Smooth muscle cell of the brain vasculature (primary cell): ENCODE data around the gene LILRA1.
"Not testable (repeated sequence)": the region's sequence is repeated elsewhere in the genome, so short reads cannot be mapped to it uniquely, and the experiment has no call there.

Experiments used
- DNase-seq: peaks from one replicate; pipeline ENCODE4 v3.0.0-alpha.2; 2012; ENCODE audit warnings: low read depth, low spot score

Gene LILRA1

DNA sequence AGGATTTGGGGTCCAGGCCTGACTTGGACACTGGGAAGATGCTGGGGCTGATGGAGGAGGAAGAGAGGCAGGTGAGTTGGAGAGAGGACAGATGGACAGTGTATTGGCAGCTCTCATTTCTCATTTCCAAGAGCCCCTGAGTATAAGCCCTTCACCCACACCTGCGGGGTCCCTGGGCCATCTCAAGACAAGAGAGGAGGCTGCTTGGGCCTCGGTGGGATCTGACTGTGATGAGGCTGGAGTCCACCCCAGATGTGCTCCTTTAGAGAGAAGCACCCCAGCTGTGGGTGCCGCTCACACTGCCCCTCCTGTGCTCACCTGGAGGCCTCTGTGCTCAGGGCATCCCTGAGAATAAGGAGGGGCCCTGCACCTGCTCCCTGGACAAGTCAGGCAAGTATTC is 16.1 kb upstream of the LILRA1 start:
- no peak for DNase-seq

DNA sequence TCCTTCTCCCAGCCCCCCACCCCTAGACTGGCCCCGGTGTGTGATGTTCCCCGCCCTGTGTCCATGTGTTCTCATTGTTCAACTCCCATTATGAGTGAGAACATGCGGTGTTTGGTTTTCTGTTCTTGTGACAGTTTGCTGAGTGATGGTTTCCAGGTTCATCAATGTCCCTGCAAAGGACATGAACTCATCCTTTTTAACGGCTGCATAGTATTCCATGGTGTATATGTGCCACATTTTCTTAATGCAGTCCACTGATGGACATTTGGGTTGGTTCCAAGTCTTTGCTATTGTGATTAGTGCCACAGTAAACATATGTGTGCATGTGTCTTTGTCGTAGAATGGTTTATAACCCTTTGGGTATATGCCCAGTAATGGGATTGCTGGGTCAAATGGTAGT is 15.2 kb upstream of the LILRA1 start:
- not testable (repeated sequence) for DNase-seq

DNA sequence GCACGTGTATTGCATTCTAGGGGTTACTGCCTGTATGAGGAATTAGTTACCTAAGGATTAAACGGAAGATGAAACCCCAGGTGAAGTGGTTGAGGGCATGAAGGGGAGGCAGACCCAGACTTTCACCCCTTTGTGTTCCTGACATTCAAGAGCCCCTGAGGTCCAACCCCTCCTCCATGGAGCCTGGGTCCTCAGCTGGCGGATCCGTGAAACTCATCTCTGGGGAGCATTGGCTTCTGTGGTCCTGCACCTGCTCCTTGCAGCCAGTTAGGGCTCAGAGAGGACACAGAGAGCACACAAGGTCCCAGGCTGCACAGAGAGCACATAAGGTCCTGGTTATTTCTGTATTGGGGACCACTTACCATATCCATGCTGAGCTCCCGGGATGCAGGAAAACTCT is 7.0 kb upstream of the LILRA1 start:
- DNase-seq, result no peak

DNA sequence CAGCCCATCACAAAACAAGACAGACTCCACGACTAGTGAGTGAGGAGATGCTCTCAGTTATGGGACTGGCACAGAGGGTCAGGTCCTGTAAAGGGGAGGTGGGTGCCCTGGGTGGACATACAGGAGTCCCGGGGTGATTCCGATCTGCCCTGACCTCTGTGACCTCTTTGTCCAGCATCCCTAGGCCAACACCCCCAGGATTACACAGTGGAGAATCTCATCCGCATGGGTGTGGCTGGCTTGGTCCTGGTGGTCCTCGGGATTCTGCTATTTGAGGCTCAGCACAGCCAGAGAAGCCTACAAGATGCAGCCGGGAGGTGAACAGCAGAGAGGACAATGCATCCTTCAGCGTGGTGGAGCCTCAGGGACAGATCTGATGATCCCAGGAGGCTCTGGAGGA is 6.4 kb upstream of the LILRA1 start:
- DNase-seq, result no peak

DNA sequence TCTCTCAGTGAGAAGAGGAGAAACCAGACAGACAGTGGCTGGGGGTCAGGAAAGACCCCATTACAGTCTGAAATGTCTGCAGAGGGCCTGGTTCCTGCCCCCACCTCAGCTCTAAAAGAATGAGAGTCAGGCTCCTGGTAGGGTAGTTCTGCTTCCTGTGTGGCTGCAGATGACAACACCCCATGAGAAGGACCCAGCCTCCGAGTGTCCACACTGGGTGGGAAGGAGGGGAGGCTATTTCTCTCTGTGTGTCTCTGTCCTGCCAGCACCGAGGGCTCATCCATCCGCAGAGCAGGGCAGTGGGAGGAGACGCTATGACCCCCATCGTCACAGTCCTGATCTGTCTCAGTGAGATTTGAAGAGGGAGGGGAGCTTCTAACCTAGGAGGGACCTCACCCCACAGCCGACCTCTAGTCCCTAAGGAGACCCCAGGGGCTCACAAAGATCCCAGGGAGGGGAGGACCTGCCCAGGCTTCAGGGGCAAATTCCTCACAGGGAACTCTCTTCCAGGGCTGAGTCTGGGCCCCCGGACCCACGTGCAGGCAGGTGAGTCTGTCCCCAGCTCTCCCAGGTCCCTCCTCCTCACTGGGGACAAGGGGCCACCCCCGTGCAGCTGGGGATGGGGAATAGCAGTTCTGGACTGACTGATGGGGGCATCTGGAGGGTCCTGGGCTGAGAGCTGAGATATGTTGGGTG is 647 bp downstream of the LILRA1 start:
- DNase-seq, result not testable (repeated sequence)

GRCh38 chr19:54594737-54595136 is 1.3 kb downstream of the LILRA1 start:
- no peak for DNase-seq

DNA sequence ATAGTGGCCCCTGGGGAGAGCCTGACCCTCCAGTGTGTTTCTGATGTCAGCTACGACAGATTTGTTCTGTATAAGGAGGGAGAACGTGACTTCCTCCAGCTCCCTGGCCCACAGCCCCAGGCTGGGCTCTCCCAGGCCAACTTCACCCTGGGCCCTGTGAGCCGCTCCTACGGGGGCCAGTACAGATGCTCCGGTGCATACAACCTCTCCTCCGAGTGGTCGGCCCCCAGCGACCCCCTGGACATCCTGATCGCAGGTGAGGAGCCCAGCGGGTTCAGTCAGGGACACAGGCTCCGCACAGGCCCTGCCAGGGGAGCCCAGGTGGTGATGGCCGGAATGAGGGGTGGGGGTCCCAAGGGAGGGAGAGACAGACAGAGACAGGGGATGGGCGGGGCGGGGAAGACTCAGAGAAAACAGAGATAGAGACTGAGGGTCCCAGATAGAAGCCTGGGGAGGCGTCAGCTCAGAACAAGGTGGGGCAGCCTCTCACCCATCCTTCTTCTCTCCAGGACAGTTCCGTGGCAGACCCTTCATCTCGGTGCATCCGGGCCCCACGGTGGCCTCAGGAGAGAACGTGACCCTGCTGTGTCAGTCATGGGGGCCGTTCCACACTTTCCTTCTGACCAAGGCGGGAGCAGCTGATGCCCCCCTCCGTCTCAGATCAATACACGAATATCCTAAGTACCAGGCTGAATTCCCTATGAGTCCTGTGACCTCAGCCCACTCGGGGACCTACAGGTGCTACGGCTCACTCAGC is 2.4 kb downstream of the LILRA1 start:
- not testable (repeated sequence) for DNase-seq

GRCh38 chr19:54600212-54600611 is 6.8 kb downstream of the LILRA1 start:
- DNase-seq, result no peak

DNA sequence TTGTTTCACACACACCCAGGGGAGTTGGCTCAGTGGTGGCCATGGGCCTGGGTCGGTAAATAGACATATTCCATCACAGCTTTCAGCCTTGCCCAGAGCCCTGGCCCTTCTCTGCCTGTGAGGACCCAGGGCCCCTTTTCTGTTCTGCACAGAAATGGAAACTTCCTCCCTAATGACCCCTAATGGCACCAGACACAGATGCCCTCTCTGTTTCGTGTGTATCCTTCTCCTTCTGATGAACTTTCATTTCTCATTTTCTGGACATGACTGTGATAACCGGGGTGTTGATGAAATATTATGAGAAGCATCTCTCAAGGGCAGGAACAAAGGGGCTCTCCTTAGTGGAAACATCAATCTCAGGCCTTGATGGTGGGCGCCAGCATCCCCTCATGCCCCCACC is 12.8 kb downstream of the LILRA1 start:
- DNase-seq, result no peak

- DNase-seq, result no peak
Measured at GRCh38 chr19:54606891-54607784, 13.7 kb downstream of the LILRA1 start.

DNA sequence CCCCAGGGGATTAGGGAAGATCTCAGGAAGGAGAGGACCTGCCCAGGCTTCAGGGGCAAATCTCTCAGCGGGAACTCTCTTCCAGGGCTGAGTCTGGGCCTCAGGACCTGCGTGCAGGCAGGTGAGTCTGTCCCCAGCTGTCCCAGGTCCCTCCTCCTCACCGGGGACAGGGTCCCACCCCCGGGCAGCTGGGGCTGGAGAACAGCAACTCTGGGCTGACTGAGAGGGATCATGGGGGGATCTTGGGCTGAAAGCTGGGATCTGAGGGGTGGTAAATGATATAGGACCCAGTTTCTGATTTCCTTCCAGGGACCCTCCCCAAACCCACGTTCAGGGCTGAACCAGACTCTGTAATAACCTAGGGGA is 14.3 kb downstream of the LILRA1 start:
- DNase-seq, result no peak

- DNase-seq, result no peak
Measured at GRCh38 chr19:54608205-54608604, 14.8 kb downstream of the LILRA1 start.

DNA sequence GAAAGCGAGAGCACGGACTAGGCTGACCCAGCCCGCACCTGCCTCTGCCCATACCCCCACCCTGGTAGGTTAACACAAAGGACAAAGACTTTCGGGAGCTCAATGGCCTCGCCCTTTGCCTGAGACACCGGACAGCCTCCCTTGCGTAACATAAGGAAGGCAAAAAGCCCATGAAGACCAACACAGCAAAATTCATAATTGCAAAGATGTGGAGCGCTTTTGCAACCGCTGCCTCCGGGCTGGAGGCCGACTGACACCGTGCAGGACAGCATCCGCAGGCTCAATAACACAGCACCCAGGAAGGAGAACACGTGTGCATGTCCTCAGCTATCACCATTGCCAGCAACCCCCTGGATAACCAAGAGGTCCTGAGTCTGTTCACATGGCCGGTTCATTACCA is 15.4 kb downstream of the LILRA1 start:
- no peak for DNase-seq

DNA sequence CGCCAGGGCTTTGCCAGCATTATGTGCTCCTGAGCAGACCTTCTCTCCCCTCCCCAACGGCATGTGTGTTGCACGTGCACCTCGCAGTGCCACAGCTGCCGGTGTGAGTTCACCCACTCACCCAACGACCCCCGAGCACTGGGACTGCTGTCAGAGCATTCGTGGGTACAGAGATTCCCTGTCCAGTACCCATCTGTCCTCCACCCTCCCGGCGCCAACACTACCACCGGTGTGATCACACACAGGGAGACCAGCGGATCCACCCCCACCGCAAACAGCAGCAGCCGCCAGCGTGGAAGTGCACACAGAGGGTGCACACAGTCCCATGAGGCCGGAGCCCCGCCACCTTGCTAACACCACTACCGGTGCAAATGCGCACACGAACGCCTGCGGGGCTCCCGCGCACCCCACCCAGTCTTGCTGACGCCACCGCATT is 15.9 kb downstream of the LILRA1 start:
- DNase-seq, result no peak

DNA sequence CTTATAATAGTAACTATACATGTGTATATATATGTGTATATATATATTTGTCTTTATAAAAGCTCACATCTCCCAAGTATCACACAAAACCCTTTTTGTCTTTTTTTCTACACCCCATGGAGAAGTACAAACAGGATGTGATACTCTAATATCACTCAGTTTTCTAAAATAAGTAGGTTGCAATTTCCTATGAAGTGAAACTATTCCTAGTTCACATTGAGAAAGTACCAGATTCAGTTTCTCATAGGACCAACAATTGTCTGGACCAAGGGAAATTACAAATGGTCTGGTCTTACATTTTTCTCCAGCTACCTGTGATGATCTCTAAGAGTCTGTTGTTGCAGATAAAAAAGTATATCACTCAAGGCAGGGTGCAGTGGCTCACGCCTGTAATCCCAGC is 19.0 kb downstream of the LILRA1 start:
- DNase-seq, result no peak

GRCh38 chr19:54614726-54615125 is 21.3 kb downstream of the LILRA1 start:
- DNase-seq, result no peak

DNA sequence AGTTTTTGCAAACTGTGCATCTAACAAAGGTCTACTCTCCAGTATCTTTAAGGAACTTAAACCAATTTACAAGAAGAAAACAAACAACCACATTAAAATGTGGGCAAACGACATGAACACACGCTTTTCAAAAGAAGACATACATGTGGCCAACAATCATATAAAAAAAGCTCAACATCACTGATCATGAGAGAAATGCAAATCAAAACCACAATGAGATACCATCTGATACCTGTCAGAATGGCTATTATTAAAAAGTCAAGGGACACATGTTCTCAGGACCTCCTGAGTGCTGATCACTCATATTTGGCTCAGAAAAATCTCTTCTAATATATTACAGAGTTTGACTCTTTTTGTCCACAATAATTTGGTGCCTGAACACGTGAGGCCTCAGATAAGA is 22.6 kb downstream of the LILRA1 start:
- no peak for DNase-seq

- no peak for DNase-seq
Measured at GRCh38 chr19:54616821-54617560, 23.6 kb downstream of the LILRA1 start.

DNA sequence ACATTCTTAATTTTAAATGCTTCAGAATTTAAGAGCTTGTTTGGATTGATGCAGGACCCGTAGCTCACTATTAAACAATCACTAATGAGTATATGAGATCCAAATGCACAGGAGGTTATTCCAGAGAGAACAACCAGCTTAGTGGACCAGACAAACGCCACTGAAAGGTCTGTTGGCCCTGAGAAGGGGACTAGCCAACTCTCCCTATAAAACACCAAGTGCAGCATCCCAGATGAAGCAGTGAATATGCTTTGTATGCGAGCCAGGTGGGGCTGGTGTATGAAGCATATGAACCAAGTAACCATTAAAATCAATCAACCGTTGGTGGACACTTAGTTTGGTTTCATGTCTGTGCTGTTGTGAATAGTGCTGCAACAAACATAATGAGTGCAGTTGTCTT is 27.0 kb downstream of the LILRA1 start:
- no peak for DNase-seq

- DNase-seq, result no peak
Measured at GRCh38 chr19:54622431-54622830, 29.0 kb downstream of the LILRA1 start.

- DNase-seq, result not testable (repeated sequence)
Measured at GRCh38 chr19:54624234-54624633, 30.8 kb downstream of the LILRA1 start.
